Coronary artery (tissue), 2 donors: Measurements from ENCODE around the gene SPAG6.

ENCODE experiments used
- DNase-seq: peaks from one replicate; pipeline ENCODE4 v3.0.0-alpha.2; 2017; ENCODE audit warnings: low spot score
- H3K27ac ChIP-seq, 2 donors: fragments of 200-600 bp; sonication (generic); one replicate each; pipeline ENCODE4 v1.5.1; 2016 to 2019
- H3K4me3 ChIP-seq: fragments of 200-600 bp; sonication (generic); 2 replicates; pipeline ENCODE4 v1.5.1; 2016; ENCODE audit warnings: mild to moderate bottlenecking, moderate library complexity
- TF ChIP-seq, protein P1 (sequence below): fragments of 200-600 bp; sonication (generic); IDR thresholded peaks from one replicate; pipeline ENCODE4 v1.5.1; 2019; ENCODE audit warnings: antibody characterized with exemption

Gene SPAG6

DNA sequence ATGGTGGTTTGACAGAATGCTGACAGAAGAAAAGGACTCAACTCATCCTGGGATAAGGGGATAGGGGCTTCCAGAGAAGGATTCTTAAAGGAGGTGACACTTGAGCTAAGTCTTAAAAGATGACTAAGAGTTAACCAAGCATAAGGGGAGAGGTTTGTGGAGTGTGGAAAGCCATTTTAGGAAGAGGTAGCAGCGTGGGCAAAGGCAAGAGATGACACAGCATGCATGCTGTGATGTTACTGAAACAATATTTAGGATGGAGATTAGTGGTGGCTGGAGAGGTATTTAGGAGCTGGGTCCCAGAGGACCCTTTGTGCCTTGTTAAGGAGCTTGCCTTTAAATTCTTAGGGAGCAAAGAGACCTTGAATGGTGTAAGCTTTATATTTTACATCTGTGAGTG, 65.1 kb downstream of the SPAG6 start:
- TF ChIP-seq, protein P1, sequence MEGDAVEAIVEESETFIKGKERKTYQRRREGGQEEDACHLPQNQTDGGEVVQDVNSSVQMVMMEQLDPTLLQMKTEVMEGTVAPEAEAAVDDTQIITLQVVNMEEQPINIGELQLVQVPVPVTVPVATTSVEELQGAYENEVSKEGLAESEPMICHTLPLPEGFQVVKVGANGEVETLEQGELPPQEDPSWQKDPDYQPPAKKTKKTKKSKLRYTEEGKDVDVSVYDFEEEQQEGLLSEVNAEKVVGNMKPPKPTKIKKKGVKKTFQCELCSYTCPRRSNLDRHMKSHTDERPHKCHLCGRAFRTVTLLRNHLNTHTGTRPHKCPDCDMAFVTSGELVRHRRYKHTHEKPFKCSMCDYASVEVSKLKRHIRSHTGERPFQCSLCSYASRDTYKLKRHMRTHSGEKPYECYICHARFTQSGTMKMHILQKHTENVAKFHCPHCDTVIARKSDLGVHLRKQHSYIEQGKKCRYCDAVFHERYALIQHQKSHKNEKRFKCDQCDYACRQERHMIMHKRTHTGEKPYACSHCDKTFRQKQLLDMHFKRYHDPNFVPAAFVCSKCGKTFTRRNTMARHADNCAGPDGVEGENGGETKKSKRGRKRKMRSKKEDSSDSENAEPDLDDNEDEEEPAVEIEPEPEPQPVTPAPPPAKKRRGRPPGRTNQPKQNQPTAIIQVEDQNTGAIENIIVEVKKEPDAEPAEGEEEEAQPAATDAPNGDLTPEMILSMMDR: no peak
- Histone ChIP-seq H3K4me3 (no peak overlapping the region), H3K27ac (no peak overlapping the region)
- no peak for DNase-seq

DNA sequence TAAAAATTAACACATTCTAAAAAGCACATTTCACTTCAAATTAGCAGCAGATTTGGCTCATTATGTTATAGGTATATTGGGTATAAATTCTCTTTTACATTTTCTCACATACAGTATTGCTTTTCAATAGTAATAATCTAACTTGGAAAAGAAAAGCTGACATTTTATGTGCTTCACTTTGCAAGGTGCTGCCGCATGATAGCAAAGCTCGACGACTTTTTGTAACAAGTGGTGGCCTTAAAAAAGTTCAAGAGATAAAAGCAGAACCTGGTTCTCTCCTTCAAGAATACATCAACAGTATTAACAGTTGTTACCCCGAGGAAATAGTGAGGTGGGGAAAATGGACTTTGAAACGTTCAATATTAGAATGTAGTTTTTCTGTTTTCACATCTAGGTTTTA, 65.5 kb downstream of the SPAG6 start:
- DNase-seq: no peak
- no peak overlapping the region for H3K4me3 ChIP-seq
- TF ChIP-seq, protein P1: no peak
- H3K27ac ChIP-seq: no peak overlapping the region

DNA sequence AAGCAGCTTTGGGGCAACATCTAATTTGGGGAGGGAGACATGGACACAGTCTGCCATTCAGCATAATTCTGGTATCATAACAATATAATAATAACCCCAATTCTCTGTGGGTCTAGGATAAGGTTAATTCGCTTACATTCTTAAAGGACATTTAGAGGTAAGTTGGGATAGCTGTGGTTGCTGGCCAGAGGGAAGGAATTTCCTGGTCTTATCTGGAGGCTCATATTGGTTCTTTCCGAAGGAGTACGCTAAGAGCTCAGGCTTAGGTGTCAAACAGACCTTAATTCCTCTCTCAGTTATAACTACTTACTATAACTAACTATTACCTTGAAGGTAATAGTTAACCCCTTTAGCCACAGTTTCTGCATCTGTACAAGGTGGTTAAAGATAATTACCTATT, 68.8 kb downstream of the SPAG6 start:
- Histone ChIP-seq H3K27ac (no peak overlapping the region), H3K4me3 (no peak overlapping the region)
- DNase-seq: no peak
- TF ChIP-seq, protein P1: no peak

DNA sequence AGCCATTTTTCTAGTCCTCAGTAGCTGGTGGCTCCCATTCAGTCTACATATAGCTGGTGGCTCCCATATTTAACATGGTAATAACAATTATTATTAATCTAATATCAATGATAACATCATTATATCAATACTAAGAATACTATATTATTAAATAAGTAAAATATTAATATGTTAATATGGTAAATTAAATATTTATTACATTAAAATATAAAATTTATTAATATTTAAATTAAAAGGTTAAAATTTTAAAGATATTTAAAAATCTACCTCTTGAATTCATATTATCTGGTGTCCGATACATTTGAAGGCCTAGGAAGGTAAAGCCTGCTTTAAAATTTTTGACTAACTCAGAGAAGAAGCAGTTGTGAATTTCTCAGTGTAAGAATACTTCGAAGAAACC, 69.8 kb downstream of the SPAG6 start:
- no peak overlapping the region for H3K4me3 ChIP-seq

DNA sequence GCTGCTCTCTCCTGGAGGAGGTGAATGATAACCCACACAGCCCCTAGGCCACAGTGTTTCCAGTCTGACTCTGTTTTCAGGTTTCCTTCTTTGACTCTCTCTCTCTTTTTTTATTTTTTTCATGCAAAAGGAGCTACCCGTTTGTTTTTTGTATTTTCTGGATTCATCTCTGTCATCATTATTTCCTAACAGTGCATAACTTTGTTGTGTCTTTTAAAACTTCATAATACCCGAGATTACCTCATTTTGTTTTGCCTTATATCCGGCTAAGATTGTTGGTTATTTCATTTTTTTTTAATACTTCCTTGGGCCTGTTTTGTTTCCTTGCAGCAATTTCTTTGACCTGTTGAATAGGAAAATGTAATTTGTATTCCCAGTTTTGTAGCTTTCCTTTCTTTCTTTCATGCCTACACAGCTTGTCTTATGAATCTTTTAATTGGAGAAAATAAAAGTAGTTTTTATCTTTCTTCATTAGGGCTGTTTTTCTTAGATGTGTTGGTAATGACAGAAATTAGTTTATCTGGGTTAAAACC, 72.5 kb downstream of the SPAG6 start:
- DNase-seq: no peak
- Histone ChIP-seq H3K4me3 (no peak overlapping the region), H3K27ac (no peak overlapping the region)
- TF ChIP-seq, protein P1: no peak

More for the DNA sequence above, 69.8 kb downstream of the SPAG6 start:
- TF ChIP-seq, protein P1: no peak
- no peak overlapping the region for H3K27ac ChIP-seq
- no peak for DNase-seq

DNA sequence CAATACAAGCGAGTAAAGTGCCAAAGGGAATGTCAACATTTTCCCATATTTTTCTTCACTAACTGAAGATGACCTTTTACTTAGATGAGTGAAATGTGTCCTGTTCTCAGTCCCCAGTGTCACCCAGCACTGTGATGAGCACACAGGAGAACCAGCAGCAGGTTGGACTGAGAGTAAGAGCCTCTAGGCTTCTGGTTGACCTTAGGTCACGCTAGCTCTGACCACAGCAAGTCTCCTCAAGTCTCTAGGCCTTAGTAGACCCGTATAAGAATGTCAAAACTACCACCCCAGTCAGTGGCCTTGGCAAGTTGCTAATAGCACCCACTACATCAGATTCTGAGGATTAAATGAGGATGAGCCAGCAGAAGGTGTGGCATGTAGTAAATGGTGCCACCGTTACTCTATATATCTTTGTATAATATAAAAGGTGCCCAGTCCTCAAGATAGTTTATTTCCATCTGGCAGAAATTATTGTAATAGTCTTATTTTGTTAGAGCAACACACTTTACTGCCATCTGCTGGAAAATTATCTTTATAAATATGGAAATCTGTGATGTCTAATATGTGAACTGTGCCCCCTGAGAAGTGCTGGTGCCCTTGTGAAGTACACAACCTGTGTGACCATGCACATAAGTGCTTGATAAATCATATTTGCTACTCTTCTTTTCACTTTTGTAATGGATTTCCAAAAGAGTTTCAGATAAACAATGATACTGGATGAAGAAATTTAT, 75.7 kb downstream of the SPAG6 start:
- TF ChIP-seq, protein P1: no peak
- DNase-seq: no peak
- Histone ChIP-seq H3K4me3 (no peak overlapping the region), H3K27ac (no peak overlapping the region)

DNA sequence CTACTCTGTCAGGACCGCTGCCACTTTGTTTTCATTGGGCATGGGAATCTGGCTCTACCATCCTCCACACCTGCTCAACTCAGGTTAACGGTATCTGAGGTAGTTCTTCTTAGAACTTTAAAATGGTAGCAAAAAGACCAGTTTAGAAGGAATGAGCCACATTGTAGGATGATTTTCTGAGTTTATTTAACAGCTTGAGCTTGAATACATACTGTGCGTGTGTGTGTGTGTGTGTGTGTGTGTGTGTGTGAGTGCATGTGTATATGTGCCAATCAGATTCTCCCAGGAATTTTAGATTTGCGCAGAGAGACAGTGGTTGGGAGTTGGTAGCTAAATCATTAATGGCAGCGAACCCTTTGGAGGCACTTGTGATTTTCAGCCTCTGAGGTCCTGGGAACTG, 81.4 kb downstream of the SPAG6 start:
- Histone ChIP-seq H3K4me3 (no peak overlapping the region), H3K27ac (no peak overlapping the region)
- TF ChIP-seq, protein P1: no peak
- DNase-seq: no peak
